ENCODE measurements around the gene MACROH2A1.

DNA sequence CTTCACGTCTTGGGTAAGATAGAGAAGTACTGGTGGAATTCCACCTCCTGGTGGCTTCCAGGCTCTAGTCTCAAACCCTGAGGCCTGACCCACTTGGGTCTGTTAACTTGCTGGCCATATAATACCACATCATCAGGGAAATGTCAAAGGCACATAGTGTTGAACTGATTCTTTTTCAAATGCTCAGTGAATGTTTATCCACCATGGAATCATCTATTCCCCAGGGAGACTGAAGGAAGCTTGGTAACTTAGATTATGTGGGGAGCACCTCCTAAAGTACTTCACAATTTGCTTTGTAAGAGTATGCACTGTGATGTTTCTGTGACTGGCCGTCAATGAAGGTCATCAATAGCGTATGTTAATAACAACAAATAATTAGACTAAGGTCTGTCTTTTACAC lies 16.1 kb downstream of the MACROH2A1 start:
- TF ChIP-seq EP300 (IDR thresholded peaks at IDR 0.05) (no peak), POLR2A (IDR thresholded peaks at IDR 0.05) (no peak)
- TF ChIP-seq, protein P1, sequence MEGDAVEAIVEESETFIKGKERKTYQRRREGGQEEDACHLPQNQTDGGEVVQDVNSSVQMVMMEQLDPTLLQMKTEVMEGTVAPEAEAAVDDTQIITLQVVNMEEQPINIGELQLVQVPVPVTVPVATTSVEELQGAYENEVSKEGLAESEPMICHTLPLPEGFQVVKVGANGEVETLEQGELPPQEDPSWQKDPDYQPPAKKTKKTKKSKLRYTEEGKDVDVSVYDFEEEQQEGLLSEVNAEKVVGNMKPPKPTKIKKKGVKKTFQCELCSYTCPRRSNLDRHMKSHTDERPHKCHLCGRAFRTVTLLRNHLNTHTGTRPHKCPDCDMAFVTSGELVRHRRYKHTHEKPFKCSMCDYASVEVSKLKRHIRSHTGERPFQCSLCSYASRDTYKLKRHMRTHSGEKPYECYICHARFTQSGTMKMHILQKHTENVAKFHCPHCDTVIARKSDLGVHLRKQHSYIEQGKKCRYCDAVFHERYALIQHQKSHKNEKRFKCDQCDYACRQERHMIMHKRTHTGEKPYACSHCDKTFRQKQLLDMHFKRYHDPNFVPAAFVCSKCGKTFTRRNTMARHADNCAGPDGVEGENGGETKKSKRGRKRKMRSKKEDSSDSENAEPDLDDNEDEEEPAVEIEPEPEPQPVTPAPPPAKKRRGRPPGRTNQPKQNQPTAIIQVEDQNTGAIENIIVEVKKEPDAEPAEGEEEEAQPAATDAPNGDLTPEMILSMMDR (IDR thresholded peaks at IDR 0.05), result no peak
